GM18517 (cell line): Measurements from ENCODE around the gene CFAP410.

ENCODE experiments used
- ATAC-seq: cut with Tn5 transposase; IDR thresholded peaks from one replicate; pipeline ENCODE4 v1.9.1; 2021; ENCODE audit warnings: mild to moderate bottlenecking, moderate library complexity; ENCODE audit not compliant: unreplicated experiment

CFAP410 gene

GRCh38 chr21:44331650-44332307, 7.4 kb downstream of the CFAP410 start:
- ATAC-seq: no peak

- ATAC-seq: no peak
These were observed 8.0 kb downstream of the CFAP410 start for GRCh38 chr21:44331209-44331608.

DNA sequence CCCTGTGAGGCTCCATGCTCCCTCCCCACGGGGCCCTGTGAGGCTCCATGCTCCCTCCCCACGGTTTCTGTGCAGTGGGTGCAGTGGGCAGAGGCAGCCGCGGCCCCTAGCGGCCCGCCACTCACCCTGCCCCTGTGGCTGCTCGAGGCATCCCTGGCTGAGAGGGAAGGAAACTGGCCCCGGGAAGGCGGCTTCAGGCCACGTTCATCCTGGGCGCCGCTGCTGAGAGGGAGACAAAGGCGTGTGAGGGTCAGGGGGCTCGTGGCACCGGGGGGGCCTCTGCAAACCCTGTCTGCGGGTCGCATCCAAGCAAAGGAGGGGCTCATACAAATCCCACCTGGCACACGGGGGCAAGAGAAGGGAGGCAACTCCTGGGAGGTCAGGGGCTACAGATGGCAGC, 8.5 kb downstream of the CFAP410 start:
- ATAC-seq: no peak

DNA sequence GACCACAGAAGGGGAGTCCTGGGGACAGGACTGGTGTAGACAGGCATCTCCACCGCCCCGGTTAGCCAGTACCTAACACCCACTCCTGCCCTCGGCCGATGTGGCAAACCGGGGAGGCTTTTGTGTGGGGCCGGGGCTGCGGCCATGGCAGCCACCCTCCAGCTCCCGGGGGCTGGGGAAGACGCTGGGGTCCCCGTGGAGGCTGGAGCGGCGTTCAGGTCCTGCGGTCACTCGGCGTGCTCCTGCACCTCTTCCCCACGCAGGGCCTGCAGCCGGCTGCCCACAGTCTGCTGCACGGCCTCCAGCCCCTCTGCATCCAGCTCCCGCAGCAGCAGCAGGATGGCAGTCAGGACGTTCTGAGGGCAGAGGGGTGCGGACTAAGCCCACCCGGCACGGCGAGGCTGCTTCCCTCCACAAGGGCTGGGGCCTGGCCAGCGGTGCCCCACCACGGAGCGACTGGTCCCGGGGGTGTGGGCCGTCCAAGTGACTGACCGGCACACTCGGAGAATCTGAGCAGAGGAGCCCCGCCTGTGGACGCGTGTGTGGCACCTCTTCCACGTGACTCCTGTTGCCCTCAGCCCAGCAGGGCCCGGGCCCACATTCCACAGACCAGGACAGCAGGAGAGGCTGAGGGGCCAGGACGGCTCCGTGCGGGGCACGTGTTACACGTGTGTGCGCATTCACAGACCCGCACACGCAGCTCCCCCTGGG, 9.1 kb downstream of the CFAP410 start:
- no peak for ATAC-seq

DNA sequence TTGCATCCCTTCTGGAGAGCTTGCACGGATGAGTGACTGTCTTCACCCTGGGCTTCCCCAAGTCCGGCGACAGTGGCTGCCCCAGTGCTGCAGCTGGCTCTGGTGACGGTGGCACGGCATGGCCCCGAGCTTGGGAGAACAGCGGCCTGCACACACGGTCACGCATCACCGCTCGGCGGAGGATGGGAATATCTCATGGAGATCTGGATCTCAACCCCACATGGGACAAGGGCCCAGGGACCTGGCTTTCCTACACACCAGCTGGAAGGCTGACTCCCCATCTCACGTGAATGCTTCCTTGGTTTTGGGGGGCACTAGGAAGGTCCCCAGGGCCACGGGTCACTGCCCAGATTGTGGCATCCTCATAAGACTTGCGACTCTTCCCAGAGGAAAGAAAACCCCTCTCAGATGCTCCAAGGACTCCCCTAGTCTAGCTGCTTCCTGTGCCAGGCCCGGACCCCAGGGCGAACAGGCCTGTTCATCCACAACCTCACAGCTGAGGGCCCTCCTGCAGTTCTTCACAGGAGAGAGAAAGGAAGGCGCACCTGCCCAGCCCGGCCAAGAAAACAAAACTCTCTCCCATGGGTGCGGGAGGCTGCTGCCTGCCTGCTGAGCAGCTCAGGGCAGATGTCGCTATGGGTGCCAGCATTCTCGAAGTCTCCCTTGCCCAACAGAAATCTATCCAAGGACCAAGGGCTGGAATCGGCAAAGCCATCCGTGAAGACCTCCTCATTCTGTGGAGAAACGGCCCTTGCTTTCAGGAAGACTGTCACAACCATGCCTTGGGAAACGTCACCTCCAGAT, 9.9 kb downstream of the CFAP410 start:
- no peak for ATAC-seq

DNA sequence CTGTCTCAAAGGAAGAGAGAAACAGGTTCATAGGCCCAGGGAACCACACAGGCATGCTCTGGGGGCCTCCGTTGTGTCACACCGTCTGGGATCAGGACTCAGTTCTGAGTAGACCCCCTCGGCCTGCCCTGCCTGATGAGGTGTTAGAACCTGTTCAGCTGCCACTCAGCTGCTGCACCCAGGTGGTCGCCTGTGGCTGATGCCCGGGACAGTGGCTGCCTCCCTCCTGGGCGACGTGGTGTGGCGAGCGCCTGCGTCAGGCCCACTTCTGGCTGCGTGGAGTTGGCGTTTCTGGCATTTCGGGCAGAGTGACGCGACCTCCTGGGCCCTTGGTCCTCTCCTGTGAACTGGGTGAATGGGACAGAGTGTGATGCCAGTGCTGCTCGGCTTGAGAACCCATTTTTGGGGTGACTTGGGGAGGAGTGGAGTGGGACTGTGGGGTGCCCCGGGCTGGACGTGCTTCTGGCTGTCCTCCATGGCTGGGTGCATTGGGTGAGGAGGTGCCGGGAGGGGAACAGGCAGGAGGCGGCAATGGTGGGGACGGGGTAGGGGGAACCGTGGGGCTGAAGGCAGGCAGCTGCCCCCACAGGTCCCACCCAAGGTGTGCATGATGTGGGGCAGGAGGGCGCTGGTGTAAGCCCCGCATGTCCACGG, 10.8 kb downstream of the CFAP410 start:
- no peak for ATAC-seq

DNA sequence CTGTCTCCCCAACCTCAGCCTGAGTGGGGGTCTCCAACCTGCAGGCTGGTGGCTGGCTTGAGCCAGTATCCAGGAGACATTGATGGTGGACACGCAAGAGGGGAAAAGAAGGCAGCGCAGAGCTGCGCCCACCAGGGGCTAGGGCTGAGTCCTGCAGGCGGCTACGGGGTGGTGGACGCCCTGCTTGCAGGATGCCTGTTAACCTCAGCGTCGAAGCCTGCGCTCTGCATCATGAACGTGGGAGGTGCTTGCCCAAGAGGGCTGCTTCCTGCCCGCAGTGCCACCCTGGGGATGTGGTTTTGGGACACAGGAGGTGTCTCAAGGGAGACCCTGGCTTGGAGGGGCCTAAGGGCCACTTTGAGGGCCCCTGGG, 11.6 kb downstream of the CFAP410 start:
- ATAC-seq: no peak

DNA sequence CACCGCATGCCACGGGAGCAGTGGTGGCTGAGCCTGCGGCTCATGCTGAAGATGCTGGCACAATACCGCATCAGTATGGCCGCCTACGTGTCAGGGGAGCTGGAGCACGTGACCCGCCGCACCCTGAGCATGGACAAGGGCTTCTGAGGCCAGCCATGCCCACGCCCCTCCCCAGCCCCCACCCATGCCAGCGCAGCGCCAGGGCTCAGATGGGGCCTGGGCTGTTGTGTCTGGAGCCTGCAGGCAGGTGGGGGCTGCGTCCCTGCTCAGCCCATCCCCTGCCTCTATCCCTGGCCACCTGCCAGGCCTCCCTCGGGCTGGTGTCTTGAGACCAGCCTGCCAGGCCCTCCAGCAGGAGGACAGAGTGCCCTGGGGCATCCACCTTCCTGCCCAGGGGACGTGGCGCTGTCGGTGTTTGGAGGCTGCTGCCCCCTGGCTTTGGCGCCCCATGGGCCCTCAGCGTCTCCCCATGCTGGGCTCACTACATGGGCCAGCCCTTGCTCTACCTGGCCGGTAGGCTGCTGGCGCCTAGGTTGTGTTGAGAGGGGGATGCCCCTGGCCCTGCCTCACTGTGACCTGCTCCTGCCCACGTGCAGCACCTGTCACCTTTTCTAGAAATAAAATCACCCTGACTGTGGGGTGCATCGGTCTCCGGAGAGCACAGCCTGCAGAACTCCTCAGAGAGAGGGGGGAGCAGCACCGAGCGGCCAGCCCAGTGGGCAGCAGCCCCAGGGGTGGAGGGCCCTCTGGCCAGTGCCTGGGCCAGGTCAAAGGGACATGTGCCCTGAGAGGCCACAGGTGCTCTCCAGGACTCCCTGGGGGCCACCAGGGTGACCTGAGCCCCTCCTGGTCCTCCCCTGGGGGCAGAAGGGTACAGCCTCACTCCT, 12.2 kb downstream of the CFAP410 start:
- no peak for ATAC-seq

DNA sequence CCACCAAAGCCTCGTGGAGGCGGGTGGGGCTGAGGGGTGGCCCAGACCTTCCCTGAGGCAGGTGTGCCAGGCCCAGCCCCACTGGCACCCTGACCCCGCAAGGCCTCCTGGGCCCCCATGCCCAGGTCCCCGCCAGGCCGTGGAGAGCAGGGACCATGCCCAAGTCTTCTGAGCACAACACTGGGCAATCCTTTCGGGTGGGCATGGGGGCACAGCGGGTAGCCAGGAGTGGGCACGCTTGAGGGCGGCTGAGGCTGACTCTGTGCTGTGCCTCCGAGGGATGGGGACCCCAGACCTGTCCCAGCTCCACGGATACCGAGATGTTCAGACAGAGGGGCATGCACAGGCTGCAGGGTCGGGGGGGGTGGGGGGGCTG, 12.9 kb downstream of the CFAP410 start:
- no peak for ATAC-seq

GRCh38 chr21:44325386-44326271, 13.6 kb downstream of the CFAP410 start:
- ATAC-seq: no peak

DNA sequence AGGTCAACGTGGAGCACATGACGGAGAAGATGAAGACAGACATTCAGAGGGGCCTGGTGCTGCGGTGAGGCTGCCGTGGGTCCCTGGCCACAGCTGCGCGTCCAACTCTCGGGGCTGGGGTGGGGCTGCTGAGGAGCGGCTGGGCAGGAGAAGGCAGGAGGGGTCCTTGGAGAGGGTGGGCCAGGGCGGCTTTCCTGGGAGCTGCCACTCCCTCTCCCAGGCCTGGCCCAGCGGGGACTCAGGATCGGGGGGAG, 14.4 kb downstream of the CFAP410 start:
- ATAC-seq: no peak

GRCh38 chr21:44324106-44324853, 14.9 kb downstream of the CFAP410 start:
- ATAC-seq: no peak

DNA sequence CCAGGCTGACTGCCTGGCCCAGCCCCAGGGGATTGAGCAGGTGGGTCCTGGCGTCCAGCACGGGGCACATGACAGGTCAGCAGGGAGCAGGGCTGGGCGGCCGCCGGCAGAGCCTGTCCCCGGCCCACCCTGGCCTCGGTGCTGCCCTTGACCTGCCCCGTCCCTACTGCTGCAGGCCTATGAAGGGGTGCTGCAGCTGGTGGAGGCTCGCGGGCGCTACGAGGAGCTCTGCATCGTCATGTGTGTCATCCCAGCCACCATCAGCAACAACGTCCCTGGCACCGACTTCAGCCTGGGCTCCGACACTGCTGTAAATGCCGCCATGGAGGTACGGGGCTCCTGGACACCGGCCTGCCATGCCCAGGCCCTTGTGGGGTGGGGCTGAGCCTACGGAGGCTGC, 15.6 kb downstream of the CFAP410 start:
- no peak for ATAC-seq

- ATAC-seq: no peak
These were observed 16.4 kb downstream of the CFAP410 start for GRCh38 chr21:44322621-44323325.

GRCh38 chr21:44321846-44322450, 17.2 kb downstream of the CFAP410 start:
- ATAC-seq: no peak

DNA sequence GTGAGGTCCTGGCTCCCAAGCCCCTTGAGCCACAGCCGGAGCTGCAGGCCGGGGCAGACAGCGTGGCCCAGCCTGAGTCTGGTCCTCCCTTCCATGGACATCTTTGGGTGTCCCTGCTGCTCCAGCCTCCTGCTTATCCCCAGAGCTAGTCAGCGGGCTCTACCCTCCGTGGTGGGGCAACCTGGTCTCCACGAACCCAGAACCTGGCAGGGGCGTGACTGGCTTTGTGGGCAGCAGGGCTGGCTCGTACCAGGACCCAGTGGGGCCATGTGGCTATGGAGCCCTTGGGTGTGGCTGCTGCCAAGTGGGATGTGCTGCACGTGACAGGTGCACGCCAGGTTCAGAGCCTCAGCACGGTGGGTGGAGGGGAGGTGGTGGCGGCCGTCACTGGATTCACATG, 18.3 kb downstream of the CFAP410 start:
- ATAC-seq: no peak

DNA sequence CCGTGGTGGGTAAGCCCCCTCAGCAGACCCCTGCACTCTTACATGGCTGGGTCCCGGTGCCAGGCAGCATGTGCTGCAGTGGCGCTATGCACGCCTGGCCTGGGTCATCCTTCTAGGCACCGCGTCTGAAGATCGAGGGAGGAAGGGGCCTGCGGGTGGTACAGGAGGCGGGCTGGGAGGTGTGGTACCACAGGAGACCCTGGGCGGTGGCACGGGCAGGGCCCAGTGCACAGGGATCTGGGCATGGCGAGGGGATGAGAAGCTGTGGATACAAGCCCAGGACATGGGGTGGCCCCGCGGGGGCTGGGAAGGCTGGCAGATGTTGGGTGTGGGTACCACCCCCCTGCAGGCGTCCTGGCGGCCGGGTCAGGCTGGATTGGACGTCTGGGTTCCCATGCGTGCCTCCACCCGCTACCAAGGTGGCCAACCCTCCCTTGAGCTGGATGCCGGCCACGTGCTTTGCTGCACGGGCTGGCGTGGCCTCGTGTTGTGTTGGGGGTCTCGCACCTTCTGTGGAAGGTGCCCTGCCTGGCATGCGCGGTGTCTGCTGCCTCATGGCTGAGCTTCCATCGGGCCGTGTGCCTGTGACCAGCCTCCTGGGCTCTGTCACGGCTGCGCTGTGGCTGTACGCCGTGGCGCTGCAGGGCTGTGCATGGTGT, 19.7 kb downstream of the CFAP410 start:
- ATAC-seq: no peak
